ENCODE measurements around the gene GLB1L3.

DNA sequence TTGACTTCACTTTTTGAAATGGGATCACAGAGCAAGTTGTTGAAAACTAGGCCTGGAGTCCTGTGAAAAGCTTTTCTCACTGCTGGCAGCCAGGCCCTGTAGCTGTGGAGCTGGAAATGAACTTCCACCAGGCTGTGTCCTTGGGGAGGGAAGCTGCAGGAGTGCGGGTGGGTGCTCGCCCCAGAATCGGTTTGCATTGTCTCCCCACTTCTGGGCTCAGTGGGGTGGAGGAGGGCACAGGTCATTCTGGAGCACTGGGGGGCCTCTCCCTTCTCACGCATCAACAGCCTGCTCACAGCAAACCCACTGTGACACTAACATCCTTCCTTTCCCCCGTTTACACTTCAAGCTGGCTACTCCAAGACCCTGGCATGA is 70.8 kb downstream of the GLB1L3 start:
- TF ChIP-seq, protein P1, sequence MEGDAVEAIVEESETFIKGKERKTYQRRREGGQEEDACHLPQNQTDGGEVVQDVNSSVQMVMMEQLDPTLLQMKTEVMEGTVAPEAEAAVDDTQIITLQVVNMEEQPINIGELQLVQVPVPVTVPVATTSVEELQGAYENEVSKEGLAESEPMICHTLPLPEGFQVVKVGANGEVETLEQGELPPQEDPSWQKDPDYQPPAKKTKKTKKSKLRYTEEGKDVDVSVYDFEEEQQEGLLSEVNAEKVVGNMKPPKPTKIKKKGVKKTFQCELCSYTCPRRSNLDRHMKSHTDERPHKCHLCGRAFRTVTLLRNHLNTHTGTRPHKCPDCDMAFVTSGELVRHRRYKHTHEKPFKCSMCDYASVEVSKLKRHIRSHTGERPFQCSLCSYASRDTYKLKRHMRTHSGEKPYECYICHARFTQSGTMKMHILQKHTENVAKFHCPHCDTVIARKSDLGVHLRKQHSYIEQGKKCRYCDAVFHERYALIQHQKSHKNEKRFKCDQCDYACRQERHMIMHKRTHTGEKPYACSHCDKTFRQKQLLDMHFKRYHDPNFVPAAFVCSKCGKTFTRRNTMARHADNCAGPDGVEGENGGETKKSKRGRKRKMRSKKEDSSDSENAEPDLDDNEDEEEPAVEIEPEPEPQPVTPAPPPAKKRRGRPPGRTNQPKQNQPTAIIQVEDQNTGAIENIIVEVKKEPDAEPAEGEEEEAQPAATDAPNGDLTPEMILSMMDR (conservative IDR thresholded peaks at IDR 0.05; ENCODE audit: low read depth, low read length), result no peak
- no peak for TF ChIP-seq EZH2 (IDR thresholded peaks at IDR 0.05; ENCODE audit: borderline replicate concordance, low read depth, low read length, poor library complexity, severe bottlenecking)
